HepG2 (cell line): ENCODE measurements around the gene SYCE1L. TPM values are rescaled to one million over a fixed set of nuclear protein-coding genes. Genes with fewer than 3 reads are reported as not detected.
A peak's percentile ranks its signal among the peaks of the same experiment; 100 is the strongest.

Experiments
- CHCHD3 ChIP-seq: sonication (generic); formaldehyde crosslinking; IDR thresholded peaks from 2 replicates; pipeline ENCODE4 v1.8.0; 2022; ENCODE audit warnings: mild to moderate bottlenecking, missing genetic modification reagents, moderate library complexity
- EEA1 ChIP-seq: sonication (generic); formaldehyde crosslinking; IDR thresholded peaks from 2 replicates; pipeline ENCODE4 v1.5.1; 2020; ENCODE audit warnings: mild to moderate bottlenecking, missing genetic modification reagents, borderline replicate concordance
- ELF4 ChIP-seq: sonication (generic); formaldehyde crosslinking; IDR thresholded peaks from 2 replicates; pipeline ENCODE4 v1.5.0; 2020; ENCODE audit warnings: missing genetic modification reagents, mild to moderate bottlenecking, moderate library complexity, borderline replicate concordance
- ETV5 ChIP-seq: IDR thresholded peaks from 2 replicates; pipeline ENCODE4 v1.6.1; 2018; ENCODE audit warnings: missing biosample characterization, missing genetic modification reagents, inconsistent platforms, borderline replicate concordance
- FOXM1 ChIP-seq: sonication (generic); formaldehyde crosslinking; IDR thresholded peaks from 2 replicates; pipeline ENCODE4 v1.5.0; 2020; ENCODE audit warnings: missing genetic modification reagents
- GABPB1 ChIP-seq: IDR thresholded peaks from 2 replicates; pipeline ENCODE4 v1.6.1; 2016; ENCODE audit warnings: mild to moderate bottlenecking, missing genetic modification reagents, moderate library complexity, missing compliant biosample characterization
- HNF1A ChIP-seq, 2 experiments: sonication (generic) in 1 of 2; formaldehyde crosslinking in 1 of 2; IDR thresholded peaks; 2 replicates each; pipeline versions ENCODE4 v1.4.0 to v1.6.1; 2016 to 2020; ENCODE audit warnings: borderline replicate concordance in 1 of 2, low read depth in 1 of 2, mild to moderate bottlenecking in 1 of 2, missing genetic modification reagents in 1 of 2
- PPARG ChIP-seq: conservative IDR thresholded peaks from 2 replicates; pipeline ENCODE4 v1.6.1; 2016; ENCODE audit warnings: missing biosample characterization, missing genetic modification reagents
- SMARCE1 ChIP-seq: fragments of 450-650 bp; IDR thresholded peaks from 2 replicates; pipeline ENCODE4 v1.6.1; 2017; ENCODE audit warnings: borderline replicate concordance
- SRSF1 ChIP-seq: fragments of 200-400 bp; formaldehyde crosslinking; optimal IDR thresholded peaks from 2 replicates; pipeline ENCODE3; 2017; ENCODE audit warnings: mild to moderate bottlenecking, low read depth, low read length, moderate library complexity
- THAP9 ChIP-seq: sonication (generic); formaldehyde crosslinking; IDR thresholded peaks from 2 replicates; pipeline ENCODE4; 2020; ENCODE audit warnings: missing genetic modification reagents, mild to moderate bottlenecking, borderline replicate concordance
- THRA ChIP-seq: sonication (generic); formaldehyde crosslinking; IDR thresholded peaks from 2 replicates; pipeline ENCODE4 v1.4.0; 2020; ENCODE audit warnings: missing genetic modification reagents, borderline replicate concordance
- TSC22D2 ChIP-seq: sonication (generic); formaldehyde crosslinking; IDR thresholded peaks from 2 replicates; pipeline ENCODE4 v1.5.1; 2020; ENCODE audit warnings: missing genetic modification reagents, mild to moderate bottlenecking, borderline replicate concordance
- ZC3H13 ChIP-seq: sonication (generic); formaldehyde crosslinking; IDR thresholded peaks from 2 replicates; pipeline ENCODE4 v1.8.1; 2023; ENCODE audit warnings: mild to moderate bottlenecking, missing genetic modification reagents, moderate library complexity
- ZKSCAN8 ChIP-seq: IDR thresholded peaks from 2 replicates; pipeline ENCODE4 v1.6.1; 2016; ENCODE audit warnings: borderline replicate concordance, missing genetic modification reagents, missing compliant biosample characterization
- ZNF607 ChIP-seq: sonication (generic); formaldehyde crosslinking; IDR thresholded peaks from 2 replicates; pipeline ENCODE4 v1.5.1; 2020; ENCODE audit warnings: missing genetic modification reagents, mild to moderate bottlenecking, borderline replicate concordance
- polyA plus RNA-seq, 8 experiments: library from polyadenylated mRNA; depleted of rRNA in 3 of 8; stranded (reverse) in 7 of 8; unstranded in 1 of 8; fragments of >200 nt; fragmentation: Illumina TruSeq in 4 of 8; extraction: Trizol in 4 of 8; gene quantifications; 2 replicates each; pipeline versions ENCODE4 v1.2.1 to v1.2.3, GENCODE V29; 2011 to 2016; ENCODE audit warnings: low read depth in 4 of 8, missing spikeins in 1 of 8, mixed read lengths in 1 of 8; ENCODE audit not compliant: insufficient read depth in 1 of 8
- total RNA-seq, 5 experiments: library from RNA; depleted of rRNA; stranded (reverse); fragments of >200 nt; fragmentation: Illumina TruSeq; extraction: Trizol; gene quantifications; 2 replicates each; pipeline ENCODE4 v1.2.3, GENCODE V29; 2016; ENCODE audit warnings: low read depth in 1 of 5
- TF ChIP-seq, protein P1 (sequence below): sonication (generic); formaldehyde crosslinking; conservative IDR thresholded peaks from 2 replicates; pipeline ENCODE4 v1.8.0; 2022; ENCODE audit warnings: mild to moderate bottlenecking, moderate library complexity, missing genetic modification reagents

The SYCE1L gene
- total and polyA plus RNA-seq, 2 of the 13 experiments (the other 11 are each of a cell fraction or from before 2014, with no cell fraction given) = 0.22 TPM; not detected in 1

DNA sequence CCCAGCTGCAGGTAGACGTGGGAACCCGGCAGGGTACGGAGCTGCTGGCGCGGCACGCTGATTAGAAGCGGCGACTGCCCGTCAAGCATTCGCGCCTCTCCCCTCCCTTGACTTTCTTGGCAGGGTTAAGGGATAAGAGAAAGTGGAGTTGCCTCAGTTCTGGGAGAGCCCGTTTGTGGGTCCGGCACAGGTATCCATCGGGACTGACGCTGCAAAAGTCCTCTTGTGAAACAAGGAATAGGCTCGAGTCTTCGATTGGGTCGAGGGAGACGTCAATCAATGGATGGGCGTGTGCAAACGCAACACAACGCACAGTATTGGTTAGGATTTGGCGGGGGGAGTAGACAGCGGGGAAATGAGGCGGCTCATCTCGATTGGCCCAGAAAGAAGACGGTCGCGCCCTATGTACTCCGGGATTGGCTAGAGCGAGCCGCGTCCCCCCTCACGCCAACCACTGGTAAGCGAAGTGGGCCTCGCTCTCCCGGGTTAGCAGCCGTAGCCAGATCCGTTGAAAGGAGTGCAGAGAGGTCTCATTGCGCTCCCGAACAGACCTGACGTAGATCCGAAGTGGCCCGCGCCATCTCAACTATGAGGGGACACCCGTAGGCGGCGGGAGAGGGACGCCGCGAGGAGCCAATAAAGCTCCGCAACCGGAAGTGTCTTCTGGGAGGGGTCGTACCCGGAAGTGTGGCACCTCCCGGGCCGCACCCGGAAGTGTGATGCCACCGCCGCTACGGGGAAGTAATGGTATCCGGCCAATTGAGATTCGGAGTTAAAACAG, 8.5 kb upstream of the SYCE1L start, which contains the start of gene MON1B (continued):
- TF ChIP-seq ELF4 (CRISPR knock-in tag) (peak; percentile 100), SMARCE1 (no peak), ZNF607 (CRISPR knock-in tag) (peak; percentile 65; the same call in 1 of the 2 replicates), PPARG (CRISPR knock-in tag) (no peak), ZKSCAN8 (CRISPR knock-in tag) (no peak; the same call in 1 of the 2 replicates), HNF1A (IDR thresholded peaks at IDR 0.05; ENCODE audit: low read depth) (no peak), HNF1A (CRISPR knock-in tag; IDR thresholded peaks at IDR 0.05; ENCODE audit: borderline replicate concordance) (no peak; the same call in 1 of the 2 replicates), ETV5 (CRISPR knock-in tag) (peak; percentile 91), ZC3H13 (CRISPR knock-in tag) (0 out of 2 replicates have a peak, but pooled peaks have one; percentile 21), THAP9 (peak; percentile 88), GABPB1 (CRISPR knock-in tag) (peak; percentile 97), TSC22D2 (CRISPR knock-in tag) (0 out of 2 replicates have a peak, but pooled peaks have one; percentile 28), FOXM1 (CRISPR knock-in tag) (no peak), CHCHD3 (CRISPR knock-in tag) (no peak), EEA1 (CRISPR knock-in tag) (no peak; the same call in 1 of the 2 replicates), THRA (peak; percentile 24; the same call in 1 of the 2 replicates), SRSF1 (peak; percentile 97)
- TF ChIP-seq, protein P1, sequence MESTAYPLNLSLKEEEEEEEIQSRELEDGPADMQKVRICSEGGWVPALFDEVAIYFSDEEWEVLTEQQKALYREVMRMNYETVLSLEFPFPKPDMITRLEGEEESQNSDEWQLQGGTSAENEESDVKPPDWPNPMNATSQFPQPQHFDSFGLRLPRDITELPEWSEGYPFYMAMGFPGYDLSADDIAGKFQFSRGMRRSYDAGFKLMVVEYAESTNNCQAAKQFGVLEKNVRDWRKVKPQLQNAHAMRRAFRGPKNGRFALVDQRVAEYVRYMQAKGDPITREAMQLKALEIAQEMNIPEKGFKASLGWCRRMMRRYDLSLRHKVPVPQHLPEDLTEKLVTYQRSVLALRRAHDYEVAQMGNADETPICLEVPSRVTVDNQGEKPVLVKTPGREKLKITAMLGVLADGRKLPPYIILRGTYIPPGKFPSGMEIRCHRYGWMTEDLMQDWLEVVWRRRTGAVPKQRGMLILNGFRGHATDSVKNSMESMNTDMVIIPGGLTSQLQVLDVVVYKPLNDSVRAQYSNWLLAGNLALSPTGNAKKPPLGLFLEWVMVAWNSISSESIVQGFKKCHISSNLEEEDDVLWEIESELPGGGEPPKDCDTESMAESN (CRISPR knock-in tag) = peak; percentile 71
